GM12801 (cell line): ENCODE results near the gene LEPROT.

Source experiments
- TF ChIP-seq, protein P1 (sequence below): IDR thresholded peaks from one replicate; pipeline ENCODE4 v1.5.1; 2011; ENCODE audit warnings: control low read depth; ENCODE audit not compliant: insufficient read length; ENCODE audit errors: extremely low read depth

LEPROT gene

GRCh38 chr1:65422241-65423203 lies 2.1 kb downstream of the LEPROT start:
- TF ChIP-seq, protein P1, sequence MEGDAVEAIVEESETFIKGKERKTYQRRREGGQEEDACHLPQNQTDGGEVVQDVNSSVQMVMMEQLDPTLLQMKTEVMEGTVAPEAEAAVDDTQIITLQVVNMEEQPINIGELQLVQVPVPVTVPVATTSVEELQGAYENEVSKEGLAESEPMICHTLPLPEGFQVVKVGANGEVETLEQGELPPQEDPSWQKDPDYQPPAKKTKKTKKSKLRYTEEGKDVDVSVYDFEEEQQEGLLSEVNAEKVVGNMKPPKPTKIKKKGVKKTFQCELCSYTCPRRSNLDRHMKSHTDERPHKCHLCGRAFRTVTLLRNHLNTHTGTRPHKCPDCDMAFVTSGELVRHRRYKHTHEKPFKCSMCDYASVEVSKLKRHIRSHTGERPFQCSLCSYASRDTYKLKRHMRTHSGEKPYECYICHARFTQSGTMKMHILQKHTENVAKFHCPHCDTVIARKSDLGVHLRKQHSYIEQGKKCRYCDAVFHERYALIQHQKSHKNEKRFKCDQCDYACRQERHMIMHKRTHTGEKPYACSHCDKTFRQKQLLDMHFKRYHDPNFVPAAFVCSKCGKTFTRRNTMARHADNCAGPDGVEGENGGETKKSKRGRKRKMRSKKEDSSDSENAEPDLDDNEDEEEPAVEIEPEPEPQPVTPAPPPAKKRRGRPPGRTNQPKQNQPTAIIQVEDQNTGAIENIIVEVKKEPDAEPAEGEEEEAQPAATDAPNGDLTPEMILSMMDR, result no peak

- TF ChIP-seq, protein P1, result no peak
Observed at GRCh38 chr1:65423884-65424572, 3.6 kb downstream of the LEPROT start.

GRCh38 chr1:65424573-65424889 lies 4.1 kb downstream of the LEPROT start:
- TF ChIP-seq, protein P1, result no peak

DNA sequence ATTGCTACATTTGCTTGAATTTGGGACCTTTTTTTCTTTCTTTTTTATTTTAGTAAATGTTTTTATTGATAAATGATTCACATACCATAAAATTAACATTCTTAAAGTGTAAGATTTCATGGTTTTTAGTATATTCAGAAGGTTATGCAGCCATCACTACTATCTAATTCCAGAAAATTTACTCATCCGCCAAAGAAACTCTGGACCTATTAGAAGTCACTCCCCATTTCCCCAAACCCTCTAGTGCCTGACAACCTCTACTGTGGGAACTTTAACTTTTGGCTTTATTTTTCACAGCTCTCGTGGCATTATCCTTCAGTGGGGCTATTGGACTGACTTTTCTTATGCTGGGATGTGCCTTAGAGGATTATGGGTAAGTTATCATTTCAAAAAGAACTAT lies 4.5 kb downstream of the LEPROT start:
- TF ChIP-seq, protein P1, result no peak

- TF ChIP-seq, protein P1, result no peak
Observed at GRCh38 chr1:65425697-65426096, 5.2 kb downstream of the LEPROT start.

DNA sequence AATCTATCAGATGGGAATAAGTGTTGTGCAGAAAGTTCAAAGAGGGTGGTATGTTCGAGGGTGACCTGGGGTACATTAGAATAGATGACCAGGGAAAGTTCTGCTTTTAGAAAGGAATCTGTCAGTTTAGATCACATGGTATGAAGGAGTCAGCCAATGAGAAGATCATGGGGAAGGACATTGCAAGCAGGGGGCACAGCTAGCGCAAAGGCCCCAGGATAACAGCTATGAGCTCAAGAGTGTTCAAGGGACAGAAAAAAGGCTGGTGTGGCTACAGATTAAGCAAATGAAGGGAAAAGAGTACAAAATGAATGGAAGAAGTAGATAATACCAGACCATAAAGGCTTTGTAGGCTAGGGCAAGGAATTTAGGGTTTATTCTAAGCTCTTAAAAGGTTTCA lies 8.6 kb downstream of the LEPROT start:
- TF ChIP-seq, protein P1, result no peak

- TF ChIP-seq, protein P1, result no peak
Observed at GRCh38 chr1:65429806-65430205, 9.3 kb downstream of the LEPROT start.
